IMR-90 (cell line): ENCODE measurements around the gene XAF1. TPM values are rescaled to one million over a fixed set of nuclear protein-coding genes. Genes with fewer than 3 reads are reported as not detected.

Experiments used
- ATAC-seq: fragments of 200-7000 bp; cut with Tn5 transposase; 2 replicates; pipeline ENCODE4 v1.9.1; 2020; ENCODE audit warnings: low read depth, mild to moderate bottlenecking, moderate library complexity
- BruUV-seq: library from RNA; stranded (reverse); fragments of 400-500 nt; replicated peaks from 2 replicates; lab custom pipeline; 2021; lab: Mats Ljungman, UMichigan
- CTCF ChIA-PET: fragments of 300-600 bp; formaldehyde crosslinking; extraction: SDS; loops from one replicate; lab custom pipeline; 2021; ENCODE audit warnings: antibody characterized with exemption; lab: Yijun Ruan, JAX
- POLR2A ChIA-PET: fragments of 300-600 bp; sonication (Branson Sonifier 250); formaldehyde crosslinking; loops from one replicate; lab custom pipeline; 2022; ENCODE audit warnings: antibody characterized with exemption; ENCODE audit not compliant: unreplicated experiment; lab: Charles Lee
- DNase-seq: peaks from one replicate; pipeline ENCODE4 v3.0.0; 2013
- H2AFZ ChIP-seq: replicated peaks from 2 replicates; pipeline ENCODE3; 2013; ENCODE audit warnings: low read length, mild to moderate bottlenecking; ENCODE audit not compliant: poor library complexity
- H2AK5ac ChIP-seq: 2 replicates; pipeline ENCODE4 v1.6.1; 2013; ENCODE audit warnings: low read depth, low read length, inconsistent platforms
- H2AK9ac ChIP-seq: replicated peaks from 2 replicates; pipeline ENCODE3; 2013; ENCODE audit warnings: mild to moderate bottlenecking, low read depth, low read length, moderate library complexity; ENCODE audit not compliant: poor library complexity
- H2BK120ac ChIP-seq: 2 replicates; pipeline ENCODE4 v1.6.1; 2013; ENCODE audit warnings: low read depth, low read length, inconsistent platforms
- H2BK15ac ChIP-seq: 3 replicates; pipeline ENCODE4 v1.6.1; 2013; ENCODE audit warnings: low read depth, low read length, inconsistent platforms
- H2BK20ac ChIP-seq: 2 replicates; pipeline ENCODE4 v1.6.1; 2013; ENCODE audit warnings: low read depth, mild to moderate bottlenecking, inconsistent platforms, low read length, moderate library complexity
- H2BK5ac ChIP-seq: 2 replicates; pipeline ENCODE4 v1.6.1; 2013; ENCODE audit warnings: mild to moderate bottlenecking, low read depth, low read length, inconsistent platforms; ENCODE audit not compliant: poor library complexity, severe bottlenecking
- H3K14ac ChIP-seq: replicated peaks from 2 replicates; pipeline ENCODE4 v1.6.1; 2013; ENCODE audit warnings: low read depth, low read length, inconsistent platforms
- H3K18ac ChIP-seq: 2 replicates; pipeline ENCODE4 v1.6.1; 2013; ENCODE audit warnings: low read depth, low read length, control low read depth
- H3K23ac ChIP-seq: 2 replicates; pipeline ENCODE4 v1.6.1; 2013; ENCODE audit warnings: low read depth, low read length, inconsistent platforms
- H3K27ac ChIP-seq: 2 replicates; pipeline ENCODE4 v1.5.1; 2013; ENCODE audit warnings: mild to moderate bottlenecking, control low read depth, low read length; ENCODE audit not compliant: insufficient read depth
- H3K27me3 ChIP-seq: 2 replicates; pipeline ENCODE4 v1.6.1; 2013; ENCODE audit warnings: low read length; ENCODE audit not compliant: control insufficient read depth, insufficient read depth
- H3K36me3 ChIP-seq: 2 replicates; pipeline ENCODE4 v1.6.1; 2013; ENCODE audit warnings: low read length, mixed read lengths; ENCODE audit not compliant: control insufficient read depth, insufficient read depth
- H3K4ac ChIP-seq: 2 replicates; pipeline ENCODE4 v1.6.1; 2013; ENCODE audit warnings: low read depth, low read length, inconsistent platforms
- H3K4me1 ChIP-seq: 2 replicates; pipeline ENCODE4 v1.6.1; 2013; ENCODE audit warnings: low read length, mixed read lengths; ENCODE audit not compliant: control insufficient read depth, insufficient read depth
- H3K4me2 ChIP-seq: 2 replicates; pipeline ENCODE4 v1.6.1; 2013; ENCODE audit warnings: low read depth, mild to moderate bottlenecking, control low read depth, low read length, moderate library complexity
- H3K4me3 ChIP-seq: 2 replicates; pipeline ENCODE4 v1.5.1; 2013; ENCODE audit warnings: low read depth, mild to moderate bottlenecking, control low read depth, low read length, moderate library complexity; ENCODE audit not compliant: insufficient read depth
- H3K56ac ChIP-seq: 2 replicates; pipeline ENCODE4 v1.6.1; 2013; ENCODE audit warnings: low read length, inconsistent platforms; ENCODE audit not compliant: insufficient read depth; ENCODE audit errors: extremely low read depth
- H3K79me1 ChIP-seq, 2 experiments: 2 replicates each; pipeline ENCODE4 v1.6.1; 2013; ENCODE audit warnings: low read length in 2 of 2, inconsistent platforms in 1 of 2, low read depth in 1 of 2
- H3K9ac ChIP-seq: 2 replicates; pipeline ENCODE4 v1.6.1; 2013; ENCODE audit warnings: low read depth, low read length, control low read depth
- H3K9me1 ChIP-seq: 2 replicates; pipeline ENCODE4 v1.6.1; 2013; ENCODE audit warnings: low read length, inconsistent platforms; ENCODE audit not compliant: insufficient read depth
- H3K9me3 ChIP-seq: 2 replicates; pipeline ENCODE4 v1.6.1; 2013; ENCODE audit warnings: low read length; ENCODE audit not compliant: control insufficient read depth, insufficient read depth
- H4K20me1 ChIP-seq: 2 replicates; pipeline ENCODE4 v1.6.1; 2013; ENCODE audit warnings: low read length, inconsistent platforms; ENCODE audit not compliant: insufficient read depth
- H4K5ac ChIP-seq: 2 replicates; pipeline ENCODE4 v1.6.1; 2013; ENCODE audit warnings: mild to moderate bottlenecking, low read depth, low read length, control low read depth
- H4K8ac ChIP-seq, 2 experiments: 2 replicates each; pipeline ENCODE4 v1.6.1; 2013; ENCODE audit warnings: low read depth in 2 of 2, low read length in 2 of 2, control low read depth in 1 of 2, inconsistent platforms in 1 of 2
- H4K91ac ChIP-seq: 2 replicates; pipeline ENCODE4 v1.6.1; 2013; ENCODE audit warnings: low read depth, low read length, inconsistent platforms; ENCODE audit not compliant: insufficient read depth
- BHLHE40 ChIP-seq: fragments of 150-350 bp; IDR thresholded peaks from 2 replicates; pipeline ENCODE4 v1.6.1; 2016; ENCODE audit warnings: mild to moderate bottlenecking, low read depth, low read length
- CEBPB ChIP-seq: IDR thresholded peaks from 2 replicates; pipeline ENCODE4 v1.6.1; 2012; ENCODE audit warnings: low read depth, low read length, improper control_type of control experiment
- CHD1 ChIP-seq: IDR thresholded peaks from 2 replicates; pipeline ENCODE4 v1.6.1; 2012; ENCODE audit warnings: low read depth, low read length, improper control_type of control experiment
- ELK1 ChIP-seq: fragments of 150-350 bp; IDR thresholded peaks from 2 replicates; pipeline ENCODE4 v1.6.1; 2016; ENCODE audit warnings: low read depth, mild to moderate bottlenecking, low read length, moderate library complexity, borderline replicate concordance
- FOS ChIP-seq: fragments of 150-350 bp; IDR thresholded peaks from 2 replicates; pipeline ENCODE4 v1.6.1; 2016; ENCODE audit warnings: low read depth, low read length
- MAFK ChIP-seq: IDR thresholded peaks from 2 replicates; pipeline ENCODE4 v1.6.1; 2012; ENCODE audit warnings: low read depth, low read length, improper control_type of control experiment
- MAZ ChIP-seq: IDR thresholded peaks from 2 replicates; pipeline ENCODE4 v1.6.1; 2012; ENCODE audit warnings: low read depth, mild to moderate bottlenecking, low read length, improper control_type of control experiment, moderate library complexity, borderline replicate concordance
- MXI1 ChIP-seq: IDR thresholded peaks from 2 replicates; pipeline ENCODE4 v1.6.1; 2012; ENCODE audit warnings: low read depth, mild to moderate bottlenecking, low read length, moderate library complexity, borderline replicate concordance
- NFE2L2 ChIP-seq: fragments of 150-350 bp; IDR thresholded peaks from 2 replicates; pipeline ENCODE4 v1.6.1; 2016; ENCODE audit warnings: low read depth, mild to moderate bottlenecking, low read length
- POLR2A ChIP-seq: IDR thresholded peaks from 2 replicates; pipeline ENCODE4 v1.6.1; 2012; ENCODE audit warnings: mild to moderate bottlenecking, low read depth, low read length
- RAD21 ChIP-seq: IDR thresholded peaks from 2 replicates; pipeline ENCODE4 v1.6.1; 2012; ENCODE audit warnings: low read length, improper control_type of control experiment
- RCOR1 ChIP-seq: IDR thresholded peaks from 2 replicates; pipeline ENCODE4 v1.6.1; 2012; ENCODE audit warnings: mild to moderate bottlenecking, low read length, improper control_type of control experiment; ENCODE audit not compliant: insufficient replicate concordance
- RFX5 ChIP-seq: IDR thresholded peaks from 2 replicates; pipeline ENCODE4 v1.8.0; 2012; ENCODE audit warnings: low read depth, mild to moderate bottlenecking, low read length, moderate library complexity
- SMC3 ChIP-seq: fragments of 150-350 bp; IDR thresholded peaks from 2 replicates; pipeline ENCODE4 v1.6.1; 2016; ENCODE audit warnings: low read depth, mild to moderate bottlenecking, antibody characterized with exemption, low read length, moderate library complexity
- USF2 ChIP-seq: fragments of 150-350 bp; IDR thresholded peaks from 2 replicates; pipeline ENCODE4 v1.6.1; 2017; ENCODE audit warnings: mild to moderate bottlenecking, antibody characterized with exemption, low read length, low read depth
- WGBS, 2 experiments: methylation state at CpG; one replicate each; pipeline versions ENCODE4 v1.1.5 to v1.1.7; 2013; ENCODE audit warnings: missing lambda C conversion rate in 2 of 2; ENCODE audit not compliant: insufficient read length in 1 of 2; ENCODE audit errors: extremely low coverage in 2 of 2; 5-methylcytosine and 5-hydroxymethylcytosine counted together
- dilution Hi-C: fragments of 300-500 bp; cut with HindIII; formaldehyde crosslinking; loops from one replicate; pipeline ENCODE4 v1.14.3; 2018; ENCODE audit warnings: low sequenced_read_pairs; ENCODE audit not compliant: unreplicated experiment
- in situ Hi-C: fragments of 300-500 bp; cut with MboI; formaldehyde crosslinking; loops from 3 replicates; pipeline ENCODE4 v1.14.3; 2019; ENCODE audit warnings: low sequenced_read_pairs, inconsistent platforms, mixed read lengths
- intact Hi-C: fragments of 100-400 bp; cut with micrococcal nuclease; formaldehyde crosslinking; loops from 2 replicates; pipeline ENCODE4 v1.10.0; 2022
- polyA plus RNA-seq, 3 experiments: library from polyadenylated mRNA; depleted of rRNA; stranded (reverse); fragments of >200 nt; gene quantifications; 2 replicates each; pipeline ENCODE4 v1.2.3, GENCODE V29; 2012; ENCODE audit warnings: low replicate concordance in 1 of 3
- total RNA-seq: library from RNA; depleted of rRNA; stranded (reverse); fragments of >200 nt; gene quantifications from 2 replicates; pipeline ENCODE4 v1.2.3, GENCODE V29; 2012
- TF ChIP-seq, protein P1 (sequence below): conservative IDR thresholded peaks from 2 replicates; pipeline ENCODE4 v1.5.1; 2012; ENCODE audit warnings: mild to moderate bottlenecking, low read depth, low read length, improper control_type of control experiment

The XAF1 gene
- total and polyA plus RNA-seq, 2 of the 4 experiments (the other 2 are of a cell fraction): 1.3 to 3.9 TPM

GRCh38 chr17:6706499-6706898, 49.3 kb upstream of the XAF1 start:
- H3K79me1 ChIP-seq: no peaks in the 10 kb centered on the region
- POLR2A ChIA-PET: no interaction called here
- no peak overlapping the region for H3K23ac ChIP-seq
- no peak overlapping the region for H3K4me2 ChIP-seq
- no peak overlapping the region for H2BK20ac ChIP-seq
- no peak for DNase-seq
- peaks cover 23% of the 10 kb centered on the region for H3K27me3 ChIP-seq
- no peak overlapping the region for H3K14ac ChIP-seq
- no peak overlapping the region for H3K27ac ChIP-seq
- H3K4me1 ChIP-seq: no peaks in the 10 kb centered on the region
- H2AK9ac ChIP-seq: no peak overlapping the region
- H2BK15ac ChIP-seq: no peak overlapping the region
- H3K9ac ChIP-seq: no peak overlapping the region
- H3K56ac ChIP-seq: no peak overlapping the region
- in situ Hi-C loops: no loop called here
- WGBS, 2 experiments: 66% methylated on average over 5 of the region's 14 CpGs; no CpG with 5 or more reads in 1 of the 2 experiments
- intact Hi-C loops: no loop called here
- dilution Hi-C loops: no loop called here
- CTCF ChIA-PET: no interaction called here
- H4K5ac ChIP-seq: no peak overlapping the region
- no peak overlapping the region for H3K4me3 ChIP-seq
- H3K4ac ChIP-seq: no peak overlapping the region
- no TSS peak for BruUV-seq
- no peaks in the 10 kb centered on the region for H3K9me3 ChIP-seq
- no peaks in the 10 kb centered on the region for H4K20me1 ChIP-seq
- no peak for ATAC-seq
- no peak overlapping the region for H2AK5ac ChIP-seq
- H2BK120ac ChIP-seq: no peak overlapping the region
- H2BK5ac ChIP-seq: no peak overlapping the region
- TF ChIP-seq CEBPB: no peak
- no peak for TF ChIP-seq FOS
- TF ChIP-seq USF2: no peak
- TF ChIP-seq SMC3: no peak
- TF ChIP-seq RCOR1: no peak
- no peak for TF ChIP-seq ELK1
- no peak for TF ChIP-seq MAFK
- TF ChIP-seq BHLHE40: no peak
- TF ChIP-seq RFX5: no peak
- TF ChIP-seq MXI1: no peak
- TF ChIP-seq, protein P1, sequence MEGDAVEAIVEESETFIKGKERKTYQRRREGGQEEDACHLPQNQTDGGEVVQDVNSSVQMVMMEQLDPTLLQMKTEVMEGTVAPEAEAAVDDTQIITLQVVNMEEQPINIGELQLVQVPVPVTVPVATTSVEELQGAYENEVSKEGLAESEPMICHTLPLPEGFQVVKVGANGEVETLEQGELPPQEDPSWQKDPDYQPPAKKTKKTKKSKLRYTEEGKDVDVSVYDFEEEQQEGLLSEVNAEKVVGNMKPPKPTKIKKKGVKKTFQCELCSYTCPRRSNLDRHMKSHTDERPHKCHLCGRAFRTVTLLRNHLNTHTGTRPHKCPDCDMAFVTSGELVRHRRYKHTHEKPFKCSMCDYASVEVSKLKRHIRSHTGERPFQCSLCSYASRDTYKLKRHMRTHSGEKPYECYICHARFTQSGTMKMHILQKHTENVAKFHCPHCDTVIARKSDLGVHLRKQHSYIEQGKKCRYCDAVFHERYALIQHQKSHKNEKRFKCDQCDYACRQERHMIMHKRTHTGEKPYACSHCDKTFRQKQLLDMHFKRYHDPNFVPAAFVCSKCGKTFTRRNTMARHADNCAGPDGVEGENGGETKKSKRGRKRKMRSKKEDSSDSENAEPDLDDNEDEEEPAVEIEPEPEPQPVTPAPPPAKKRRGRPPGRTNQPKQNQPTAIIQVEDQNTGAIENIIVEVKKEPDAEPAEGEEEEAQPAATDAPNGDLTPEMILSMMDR: no peak
- no peak for TF ChIP-seq RAD21
- TF ChIP-seq CHD1: no peak
- TF ChIP-seq POLR2A: no peak
- TF ChIP-seq MAZ: no peak
- TF ChIP-seq NFE2L2: no peak
- no peaks in the 10 kb centered on the region for H3K9me1 ChIP-seq
- no peaks in the 10 kb centered on the region for H3K36me3 ChIP-seq
- no peak overlapping the region for H3K18ac ChIP-seq
- H4K8ac ChIP-seq: no peak overlapping the region
- H2AFZ ChIP-seq: no peak overlapping the region
- no peak overlapping the region for H4K91ac ChIP-seq
